NCI-H446 treated with DMSO at 0.1 percent for 48 hours (cell line): ENCODE data around the gene EDC3.
"Not testable (repeated sequence)": the region's sequence is repeated elsewhere in the genome, so short reads cannot be mapped to it uniquely, and the experiment has no call there.

Experiments used
- DNase-seq: peaks from one replicate; lab custom pipeline; 2025; lab: John Stamatoyannopoulos, UW

Gene EDC3

DNA sequence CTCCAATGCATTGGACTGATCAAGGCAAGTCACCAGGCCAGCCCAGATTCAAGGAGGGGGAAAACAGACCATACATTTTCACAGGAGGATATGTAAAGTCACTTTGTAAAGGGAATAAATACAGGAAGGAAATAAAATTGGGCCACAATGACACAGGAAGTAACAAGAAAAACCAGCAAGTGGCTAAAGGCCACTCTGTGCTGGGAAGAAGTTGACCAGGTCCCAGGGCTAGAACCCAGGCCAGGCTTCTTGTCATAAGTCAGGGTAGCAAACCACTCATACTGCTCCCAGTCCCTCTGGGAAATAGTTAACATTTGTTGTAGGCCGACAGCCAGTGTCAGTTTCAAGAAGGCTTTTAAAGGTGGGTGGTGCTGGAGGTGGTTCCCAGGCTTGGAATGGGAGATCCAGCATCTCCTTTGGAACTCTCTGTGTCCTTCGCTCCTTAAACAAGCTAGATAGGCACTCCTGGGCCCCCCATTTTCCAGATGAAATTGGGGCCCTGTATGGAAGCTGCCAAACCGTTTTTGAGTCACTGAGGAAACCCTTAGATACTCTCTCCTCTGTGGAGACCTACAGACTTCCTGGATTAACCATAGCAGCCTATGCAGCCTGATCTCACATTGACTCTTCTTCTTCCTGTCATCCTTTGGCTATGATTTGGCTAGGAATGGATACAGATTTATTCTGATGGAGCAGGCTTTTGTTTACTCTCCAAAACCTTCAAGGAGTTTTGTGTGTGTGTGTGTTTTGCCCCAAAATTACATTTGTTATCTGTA, 14.7 kb upstream of the EDC3 start:
- no peak for DNase-seq

DNA sequence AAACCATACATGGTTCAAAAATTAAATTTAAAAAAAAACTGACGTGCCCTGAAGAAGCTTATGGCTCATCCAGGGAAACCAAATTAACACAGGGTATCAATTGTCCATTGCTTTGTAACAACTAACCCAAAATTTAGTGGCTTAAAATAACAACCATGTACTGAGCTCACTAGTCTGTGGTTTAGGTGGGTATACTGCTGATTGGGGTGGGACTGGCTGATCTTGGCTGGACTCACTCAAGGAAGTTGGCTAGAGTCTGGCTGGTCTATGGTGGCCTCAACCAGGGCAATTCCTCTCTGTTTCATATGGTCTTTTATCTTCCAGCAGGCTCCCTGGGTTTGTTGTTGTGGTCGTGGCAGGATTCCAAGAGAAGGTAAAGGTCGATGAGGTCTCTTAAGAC, 14.1 kb upstream of the EDC3 start:
- no peak for DNase-seq

DNA sequence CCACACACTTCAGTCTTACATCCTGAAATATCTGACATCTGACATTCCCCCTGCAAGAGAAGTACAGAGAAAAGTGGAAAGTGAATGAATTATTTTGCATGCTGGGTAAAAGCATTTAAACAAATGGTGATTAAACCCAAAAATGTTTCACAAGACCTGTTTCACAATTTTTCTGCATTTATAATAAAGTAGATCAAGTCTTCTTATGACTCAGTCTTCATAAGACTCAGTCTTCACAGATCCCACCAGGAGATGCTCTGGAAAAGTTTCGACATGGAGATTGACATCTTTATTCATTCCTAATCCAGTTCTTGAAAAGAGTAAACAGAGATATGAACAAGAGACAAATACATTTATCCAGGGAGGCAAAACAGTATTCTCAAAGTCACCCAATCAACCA, 13.2 kb upstream of the EDC3 start:
- no peak for DNase-seq

DNA sequence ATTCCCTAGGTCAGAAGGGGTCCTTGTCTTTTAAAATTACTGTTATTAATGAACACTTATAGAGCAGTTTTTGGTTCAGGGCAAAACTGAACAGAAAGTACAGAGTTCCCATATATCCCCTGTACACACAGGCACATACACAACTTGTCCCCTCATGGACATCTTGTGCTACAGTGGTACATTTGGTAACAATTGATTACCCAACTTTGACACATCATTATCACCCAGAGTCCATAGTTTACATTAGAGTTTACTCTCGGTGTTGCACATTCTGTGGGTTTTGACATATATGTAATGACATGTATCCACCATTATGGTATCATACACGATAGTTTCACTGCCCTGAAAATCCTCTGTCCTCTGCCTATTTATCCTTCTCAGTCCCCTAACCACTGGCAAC, 984 bp upstream of the EDC3 start:
- no peak for DNase-seq

DNA sequence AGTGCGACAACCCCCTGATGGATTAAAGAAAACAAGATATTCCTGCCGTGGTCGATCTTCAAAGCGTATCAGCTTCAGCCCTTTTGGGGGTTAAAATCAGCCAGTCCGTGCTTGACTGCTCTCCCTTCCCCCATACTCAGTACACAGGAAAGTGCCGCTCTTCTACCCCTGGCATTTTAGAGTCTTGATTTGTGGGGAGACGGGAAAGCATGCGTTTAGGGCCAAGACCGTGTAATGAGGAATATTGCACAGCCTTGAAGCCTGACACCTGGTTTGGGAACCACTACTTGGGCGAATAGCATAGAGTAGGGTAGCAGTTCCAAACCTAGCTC, 540 bp upstream of the EDC3 start:
- DNase-seq = no peak

DNA sequence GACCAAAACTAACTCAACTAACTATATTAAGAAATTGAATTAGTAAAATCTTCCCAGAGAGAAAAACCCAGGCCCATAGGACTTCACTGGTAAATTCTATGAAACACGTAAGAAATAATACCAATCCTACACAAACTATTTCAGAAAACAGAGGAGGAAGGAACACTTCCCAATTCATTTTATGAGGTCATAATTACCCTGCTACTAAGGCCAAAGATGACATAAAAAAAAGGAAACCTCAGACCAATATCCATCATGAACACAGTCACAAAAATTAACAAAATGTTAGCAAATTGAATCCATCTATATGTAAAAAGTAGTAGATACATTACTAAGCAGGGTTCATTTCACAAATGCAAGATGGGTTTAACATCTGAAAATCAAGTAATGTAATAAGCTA, 3.5 kb downstream of the EDC3 start:
- no peak for DNase-seq

DNA sequence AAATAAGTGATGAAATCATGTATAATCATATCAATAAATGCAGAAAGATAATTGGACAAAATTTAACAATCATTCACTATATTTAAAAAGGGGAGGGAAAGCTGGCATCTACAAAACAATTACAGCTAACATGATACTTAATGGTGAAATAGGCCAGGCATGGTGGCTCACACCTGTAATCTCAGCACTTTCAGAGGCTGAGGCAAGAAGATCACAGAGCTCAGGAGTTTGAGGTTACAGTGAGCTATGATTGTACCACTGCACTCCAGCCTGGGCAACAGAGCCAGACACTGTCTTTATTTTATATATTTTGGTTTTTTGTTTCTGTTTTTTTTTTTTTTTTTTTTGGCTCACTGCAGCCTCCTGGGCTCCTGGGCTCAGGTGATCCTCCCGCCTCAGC, 12.1 kb downstream of the EDC3 start:
- DNase-seq = no peak

DNA sequence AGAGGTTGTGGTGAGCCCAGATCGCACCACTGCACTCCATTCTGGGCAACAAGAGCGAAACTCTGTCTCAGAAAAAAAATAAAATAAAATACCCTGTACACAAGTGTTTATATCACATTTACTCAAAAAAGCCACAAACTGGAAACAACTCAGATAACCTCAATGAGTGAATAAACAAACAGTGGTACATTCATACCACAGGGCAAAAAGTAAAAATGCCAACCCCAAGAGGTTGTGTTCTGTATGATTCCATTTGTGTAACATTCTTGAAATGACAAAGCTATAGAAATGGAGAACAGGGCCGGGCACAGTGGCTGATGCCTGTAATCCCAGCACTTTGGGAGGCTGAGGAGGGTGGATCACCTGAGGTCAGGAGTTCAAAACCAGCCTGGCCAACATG, 12.9 kb downstream of the EDC3 start:
- DNase-seq = no peak

DNA sequence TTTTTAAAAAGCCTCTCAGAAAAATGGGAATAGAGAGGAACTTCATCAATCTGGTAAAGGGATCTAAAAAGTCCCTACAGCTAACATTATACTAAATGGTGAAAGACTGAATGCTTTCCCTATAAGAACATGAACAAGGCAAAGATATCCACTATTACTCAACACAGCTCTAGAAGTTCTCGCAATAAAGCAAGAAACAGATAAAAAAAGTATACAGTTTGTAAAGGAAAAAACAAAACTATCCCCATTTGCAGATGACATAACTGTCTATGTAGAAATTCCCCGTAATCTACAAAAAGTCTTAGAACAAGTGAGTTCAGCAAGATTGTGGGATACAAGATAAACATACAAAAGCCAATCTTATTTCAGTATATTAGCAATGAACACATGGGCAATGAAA, 15.4 kb downstream of the EDC3 start:
- DNase-seq = no peak

DNA sequence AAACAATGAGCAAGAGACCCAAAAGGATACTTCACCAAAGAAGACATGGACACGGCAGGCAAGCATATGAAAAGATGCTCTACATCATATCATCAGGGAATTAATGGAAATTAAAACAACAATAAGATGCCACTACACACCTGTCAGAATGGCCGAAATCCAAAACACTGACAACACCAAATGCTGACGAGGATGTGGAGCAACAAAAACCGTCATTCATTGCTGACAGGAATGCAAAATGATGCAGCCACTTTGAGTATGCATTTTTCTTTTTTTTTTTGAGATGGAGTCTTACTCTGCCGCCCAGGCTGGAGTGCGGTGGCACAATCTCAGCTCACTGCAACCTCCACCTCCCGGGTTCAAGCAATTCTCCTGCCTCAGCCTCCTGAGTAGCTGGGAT, 19.0 kb downstream of the EDC3 start:
- no peak for DNase-seq

DNA sequence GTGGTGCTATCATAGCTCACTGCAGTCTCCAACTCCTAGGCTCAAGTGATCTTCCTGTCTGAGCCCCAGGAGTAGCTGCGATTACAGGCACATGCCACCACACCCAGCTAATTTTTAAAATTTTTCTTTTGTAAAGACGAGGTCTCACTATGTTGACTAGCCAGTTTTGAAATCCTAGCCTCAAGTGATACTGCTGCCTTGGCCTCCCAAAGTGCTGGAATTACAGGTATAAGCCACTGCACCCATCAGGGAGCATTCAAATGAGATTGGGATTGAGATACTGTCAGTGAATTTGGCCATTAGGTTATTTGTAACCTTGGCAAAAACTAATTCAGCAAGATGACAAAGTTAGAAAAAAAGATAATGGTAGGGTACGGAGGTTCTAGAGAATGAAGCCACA, 21.7 kb downstream of the EDC3 start:
- no peak for DNase-seq

DNA sequence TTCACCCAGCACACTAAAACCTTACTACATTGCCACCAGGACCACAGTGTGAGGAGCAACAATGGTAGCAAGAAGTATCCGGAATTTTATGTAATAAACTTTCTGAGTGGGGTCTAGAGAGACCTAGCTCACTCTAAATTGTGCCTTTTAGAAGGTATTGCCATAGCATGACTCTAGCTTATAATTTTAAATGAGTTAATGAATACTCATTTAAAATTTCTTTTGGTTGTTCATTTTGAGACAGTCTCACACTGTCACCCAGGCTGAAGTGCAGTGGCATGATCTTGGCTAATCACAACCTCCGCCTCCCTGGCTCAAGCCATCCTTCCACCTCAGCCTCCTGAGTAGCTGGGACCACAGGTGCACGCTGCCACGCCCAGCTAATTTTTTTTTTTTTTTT, 26.2 kb downstream of the EDC3 start:
- DNase-seq = no peak

DNA sequence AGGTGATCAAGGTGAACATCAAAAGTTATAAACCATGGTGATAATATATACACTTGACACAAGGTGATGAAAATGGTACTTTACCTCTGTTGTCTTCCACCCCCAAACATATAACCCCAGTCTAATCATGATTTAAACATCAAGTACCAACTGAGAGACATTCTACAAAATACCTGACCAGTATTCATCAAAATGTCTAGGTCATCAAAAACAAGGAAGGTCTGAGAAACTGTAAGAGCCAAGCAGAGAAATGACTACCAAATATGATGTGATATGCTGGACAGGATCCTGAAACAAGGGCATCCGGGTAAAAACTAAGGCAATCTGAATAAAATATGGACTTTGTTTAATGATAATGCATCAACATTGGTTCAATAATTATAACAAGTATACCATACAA, 27.8 kb downstream of the EDC3 start:
- no peak for DNase-seq

DNA sequence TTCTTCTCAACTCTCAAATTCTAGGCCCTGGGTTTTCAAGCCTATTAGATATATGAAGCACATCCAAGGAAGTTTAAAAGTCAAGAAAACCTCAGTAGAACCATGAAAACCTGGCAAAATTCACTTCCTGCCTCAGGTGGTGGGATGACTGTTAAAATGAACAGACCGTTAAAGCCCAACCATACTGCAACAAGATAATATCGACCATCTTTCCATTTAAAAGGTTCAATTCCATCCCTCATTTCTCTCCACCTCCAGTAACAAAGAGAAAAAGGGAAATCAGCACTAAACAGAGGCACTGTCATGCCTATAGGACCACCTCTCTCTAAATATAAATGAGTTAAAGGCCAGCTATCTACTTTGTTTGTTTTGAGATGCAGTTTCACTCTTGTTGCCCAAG, 31.2 kb downstream of the EDC3 start:
- DNase-seq = no peak

DNA sequence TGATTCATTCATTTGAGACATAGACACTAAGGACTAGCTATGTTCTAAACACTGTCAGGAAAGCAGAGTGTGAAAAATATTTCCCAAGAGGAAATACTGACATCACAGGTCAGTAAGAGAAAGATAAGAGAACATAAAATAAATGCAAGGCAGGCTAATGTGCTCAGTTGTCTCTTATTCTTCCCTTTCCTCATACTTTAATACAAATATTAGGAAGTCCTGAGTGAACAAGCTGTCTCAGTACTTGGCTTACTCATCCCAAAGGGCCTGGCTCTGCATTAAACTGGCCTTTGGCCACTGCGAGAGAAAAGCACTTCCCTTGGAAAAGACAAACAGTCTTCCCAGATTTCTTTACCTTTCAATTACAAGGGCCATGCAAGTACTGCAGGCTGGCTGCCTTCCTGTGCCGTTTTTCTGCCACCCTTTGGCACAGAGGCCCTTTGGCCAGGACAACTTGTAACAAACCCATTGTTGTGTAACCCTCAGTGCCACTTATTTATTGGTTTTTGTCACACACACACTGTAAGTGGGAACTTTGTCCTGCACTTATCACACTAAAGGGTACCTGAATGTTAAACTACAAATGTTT, 31.7 kb downstream of the EDC3 start:
- no peak for DNase-seq

DNA sequence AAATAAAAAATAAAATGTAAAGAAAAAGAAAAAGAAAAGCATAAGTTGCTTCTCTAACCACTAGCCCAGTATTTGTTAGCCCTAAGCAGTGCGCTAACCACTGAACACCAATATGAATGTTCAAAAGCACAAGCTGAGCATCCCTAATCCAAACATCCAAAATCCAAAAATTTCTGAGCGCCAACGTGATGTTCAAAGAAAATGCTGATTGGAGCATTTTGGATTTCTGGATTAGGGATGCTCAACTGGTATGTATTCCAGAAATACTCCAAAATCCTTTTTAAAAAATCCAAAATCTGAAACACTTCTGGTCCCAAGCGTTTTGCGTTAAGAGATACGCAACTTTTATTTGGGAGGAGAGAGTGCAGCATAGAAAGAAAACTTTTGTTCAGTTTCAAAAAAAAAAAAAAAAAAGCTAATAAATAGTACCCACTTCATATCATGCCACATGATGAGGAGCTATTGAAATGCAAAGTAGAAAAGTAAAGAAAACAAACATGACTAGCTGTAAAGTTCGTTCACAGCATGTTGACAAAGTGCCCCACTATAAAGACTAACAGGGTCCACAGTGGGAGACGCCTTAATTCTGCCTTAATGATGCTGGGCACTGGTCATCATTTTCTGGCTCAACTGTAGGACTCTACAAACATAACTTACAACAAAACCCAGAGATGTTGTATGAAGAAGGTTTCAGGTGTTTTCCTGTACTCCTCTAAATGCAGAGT, 32.4 kb downstream of the EDC3 start:
- no peak for DNase-seq

DNA sequence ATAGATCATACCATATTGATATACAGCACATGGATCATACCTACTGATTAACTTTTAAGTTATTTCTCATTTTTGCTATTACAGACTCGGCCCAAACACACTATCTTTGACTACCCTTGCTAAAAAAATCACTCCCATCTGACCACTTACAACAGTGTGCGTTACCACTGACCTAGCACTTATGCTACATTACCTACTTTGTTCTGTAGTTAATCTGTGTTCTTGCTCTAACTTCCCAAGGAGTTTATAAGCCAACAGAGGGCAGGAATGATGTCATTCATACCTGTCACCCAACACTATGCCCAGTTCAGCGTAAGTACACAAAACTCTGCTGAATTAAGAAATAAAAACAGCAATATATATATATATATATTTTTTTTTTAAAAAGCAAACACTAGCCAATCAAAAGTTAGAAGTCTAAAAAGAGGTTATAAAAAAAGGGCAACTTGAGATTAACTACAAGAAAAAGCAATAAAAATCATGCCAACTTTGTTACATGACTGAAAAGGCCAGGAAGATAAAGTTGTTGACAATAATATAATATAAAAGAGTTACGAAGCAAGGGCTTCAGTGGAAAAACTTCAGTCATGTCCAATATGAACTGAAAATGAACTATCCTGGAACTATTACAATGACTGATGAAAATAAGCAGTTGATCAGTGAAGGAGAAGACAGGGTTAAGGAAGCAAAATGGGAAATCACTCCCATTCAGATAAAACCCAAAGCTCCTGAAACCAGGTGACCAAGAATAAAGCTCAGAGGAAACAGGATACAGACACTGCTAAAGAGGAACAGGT, 33.6 kb downstream of the EDC3 start:
- DNase-seq = no peak

DNA sequence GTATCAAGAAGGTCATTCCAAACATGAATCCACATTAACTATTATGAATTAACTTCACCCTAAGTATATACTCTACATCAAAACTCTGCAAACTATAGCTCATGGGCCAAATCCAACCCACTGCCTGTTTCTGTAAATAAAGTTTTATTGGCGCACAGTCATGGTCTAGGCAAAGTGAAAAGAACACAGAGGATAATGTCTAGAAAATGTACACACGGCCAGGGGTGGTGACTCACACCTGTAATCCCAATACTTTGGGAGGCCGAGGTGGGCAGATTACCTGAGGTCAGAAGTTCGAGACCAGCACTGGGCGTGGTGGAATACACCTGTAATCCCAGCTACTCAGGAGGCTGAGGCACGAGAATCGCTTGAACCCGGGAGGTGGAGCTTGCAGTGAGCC, 34.5 kb downstream of the EDC3 start:
- not testable (repeated sequence) for DNase-seq

DNA sequence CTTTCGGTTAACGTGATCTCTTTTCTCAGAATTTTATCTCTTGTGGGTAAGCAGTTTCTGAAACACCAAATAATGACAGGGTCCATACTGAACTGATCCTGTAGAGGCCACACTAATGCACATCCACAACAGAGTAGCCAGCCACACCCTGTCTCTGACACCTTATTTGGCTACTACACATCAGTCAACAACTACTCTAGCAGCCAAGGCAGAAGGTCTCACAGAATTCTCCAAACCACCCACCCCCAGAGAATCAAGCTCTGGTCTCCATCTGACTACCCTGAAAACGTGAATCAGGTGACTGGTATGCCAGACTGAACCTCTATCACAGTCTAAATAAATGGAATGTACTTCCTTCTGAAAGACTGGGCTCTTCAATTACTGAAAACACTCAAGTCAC, 38.0 kb downstream of the EDC3 start:
- no peak for DNase-seq

DNA sequence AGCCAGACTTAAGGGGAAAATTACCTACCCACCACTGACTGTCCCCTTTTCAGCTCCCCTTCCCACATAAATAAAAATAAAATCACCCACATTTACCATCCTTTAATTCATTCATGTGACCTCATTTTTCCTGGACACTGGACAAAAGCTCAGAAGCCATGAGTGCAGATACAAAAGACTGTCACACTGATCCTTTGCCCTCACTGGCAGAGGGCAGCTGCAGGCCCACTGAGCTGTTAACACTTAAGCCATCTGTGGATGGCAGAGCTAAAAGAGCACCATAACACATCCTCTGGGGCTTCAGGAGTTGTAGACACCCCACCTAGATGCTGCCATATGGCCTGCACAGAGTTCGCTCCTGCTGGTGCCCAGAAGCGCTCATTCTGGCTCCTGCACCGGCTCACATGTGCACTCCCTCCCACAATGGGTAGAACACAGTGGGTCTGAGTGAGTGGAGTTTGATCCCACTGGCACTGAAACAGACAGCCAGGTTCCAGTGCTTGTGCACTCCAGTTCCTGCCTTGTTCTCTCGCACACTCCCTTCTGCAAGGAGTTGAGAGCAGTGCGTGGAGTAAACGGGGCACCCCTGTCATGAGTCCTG, 38.8 kb downstream of the EDC3 start:
- peak; percentile 32 for DNase-seq

DNA sequence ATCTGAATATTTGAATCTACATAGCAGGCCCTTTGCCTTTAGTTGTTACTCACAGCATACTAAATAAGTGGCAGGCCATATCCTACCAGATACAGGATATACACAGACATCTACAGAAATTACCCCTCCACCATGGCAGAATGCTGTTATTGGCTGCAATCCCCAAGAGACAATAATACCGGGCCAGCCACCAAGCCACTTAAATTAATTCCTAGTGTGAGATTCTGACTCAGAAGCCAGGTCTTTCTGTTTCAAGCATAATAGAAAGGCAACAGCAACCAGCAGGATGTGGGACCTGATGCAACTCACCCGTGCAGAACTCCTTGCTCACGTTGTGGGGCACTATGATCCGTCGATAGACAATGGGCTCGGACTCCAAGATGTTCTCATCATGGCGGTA, 40.4 kb downstream of the EDC3 start:
- DNase-seq = no peak

DNA sequence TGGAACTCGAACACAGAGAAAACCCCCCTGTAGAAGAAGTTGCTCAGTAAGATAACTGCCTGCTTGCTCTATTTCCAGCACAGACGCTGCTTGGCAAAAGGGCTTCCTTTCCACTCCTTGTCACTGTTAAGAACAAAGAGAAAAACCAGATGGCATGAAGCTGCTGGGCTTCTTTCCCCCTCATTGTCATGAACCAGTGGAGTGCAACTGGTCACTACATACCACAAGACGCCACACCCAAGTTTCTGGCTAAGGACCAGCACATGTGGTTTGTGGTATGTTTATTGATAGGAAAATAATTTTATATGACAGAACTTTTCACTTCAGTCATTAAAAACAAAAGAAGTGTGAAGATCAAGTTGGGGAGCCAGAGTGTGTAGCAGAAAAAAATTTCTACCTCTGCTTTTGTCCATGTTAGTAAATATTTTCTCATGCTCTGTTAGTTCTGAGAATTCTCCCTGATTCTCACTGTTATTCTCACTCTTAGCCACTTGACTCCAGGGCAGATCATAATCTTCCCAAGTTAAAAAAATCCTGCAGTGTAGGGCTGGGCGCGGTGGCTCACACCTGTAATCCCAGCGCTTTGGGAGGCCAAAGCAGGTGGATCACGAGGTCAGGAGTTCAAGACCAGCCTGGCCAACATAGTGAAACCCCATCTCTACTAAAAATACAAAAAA, 42.3 kb downstream of the EDC3 start:
- DNase-seq = no peak
